Urothelium cell line (cell line): ENCODE measurements around the gene RAB40C.

Source experiments
- DNase-seq: peaks from one replicate; pipeline ENCODE4 v3.0.0; 2011; ENCODE audit warnings: low spot score, mixed read lengths
- FAIRE-seq: peaks from 2 replicates; lab custom pipeline; 2011; peaks lifted over from hg19 to GRCh38; lab: Jason Lieb, UNC

RAB40C gene

GRCh38 chr16:675884-676564 lies 86.2 kb downstream of the RAB40C start:
- FAIRE-seq (no peak), DNase-seq (no peak)

- DNase-seq: no peak
- FAIRE-seq: no peak
Measured at GRCh38 chr16:676565-676902, 86.7 kb downstream of the RAB40C start.

GRCh38 chr16:676913-677312 lies 87.0 kb downstream of the RAB40C start:
- no peak for FAIRE-seq
- no peak for DNase-seq

GRCh38 chr16:677316-678190 lies 87.7 kb downstream of the RAB40C start:
- DNase-seq (no peak), FAIRE-seq (no peak)

GRCh38 chr16:678209-678857 lies 88.5 kb downstream of the RAB40C start:
- no peak for DNase-seq
- no peak for FAIRE-seq
